Measurements from ENCODE around the gene ZNF528.

Gene ZNF528

GRCh38 chr19:52397310-52398080, at the start of gene ZNF528:
ZNF528 (plus strand) TSS chr19:52397849; CDS start chr19:52402014, 4,165 bp downstream.
- DNase-seq (ENCODE audit: insufficient read length, low spot score) = peak; percentile 95

GRCh38 chr19:52351512-52351911, 46.1 kb upstream of the ZNF528 start:
- TF ChIP-seq POLR2A (IDR thresholded peaks at IDR 0.05; ENCODE audit: low read depth, low read length) = no peak
- no peak for FAIRE-seq
- no peak for DNase-seq (ENCODE audit: insufficient read length, low spot score)

More at GRCh38 chr19:52397310-52398080, at the start of gene ZNF528:
- FAIRE-seq = peak; percentile 11
- peak; percentile 53 for TF ChIP-seq POLR2A (IDR thresholded peaks at IDR 0.05; ENCODE audit: low read depth, low read length)

GRCh38 chr19:52366414-52366824, 31.2 kb upstream of the ZNF528 start:
- TF ChIP-seq POLR2A (IDR thresholded peaks at IDR 0.05; ENCODE audit: low read depth, low read length) = no peak
- no peak for FAIRE-seq

GRCh38 chr19:52369559-52370340, 27.9 kb upstream of the ZNF528 start, which contains the start of gene ZNF880:
ZNF880 (plus strand) TSS chr19:52369923; CDS start chr19:52369966, 43 bp downstream.
- FAIRE-seq (no peak), DNase-seq (ENCODE audit: insufficient read length, low spot score) (peak; percentile 42)
- no peak for TF ChIP-seq POLR2A (IDR thresholded peaks at IDR 0.05; ENCODE audit: low read depth, low read length)

More at GRCh38 chr19:52366414-52366824, 31.2 kb upstream of the ZNF528 start:
- no peak for DNase-seq (ENCODE audit: insufficient read length, low spot score)

GRCh38 chr19:52370341-52370710, 27.3 kb upstream of the ZNF528 start:
- no peak for DNase-seq (ENCODE audit: insufficient read length, low spot score)
- no peak for FAIRE-seq
- no peak for TF ChIP-seq POLR2A (IDR thresholded peaks at IDR 0.05; ENCODE audit: low read depth, low read length)

- no peak for FAIRE-seq
- DNase-seq (ENCODE audit: insufficient read length, low spot score) = no peak
- TF ChIP-seq POLR2A (IDR thresholded peaks at IDR 0.05; ENCODE audit: low read depth, low read length) = no peak
These were observed 6.5 kb upstream of the ZNF528 start for GRCh38 chr19:52391135-52391534.

- TF ChIP-seq POLR2A (IDR thresholded peaks at IDR 0.05; ENCODE audit: low read depth, low read length) = no peak
- FAIRE-seq (no peak), DNase-seq (ENCODE audit: insufficient read length, low spot score) (peak; percentile 30)
These were observed 412 bp downstream of the ZNF528 start for GRCh38 chr19:52398081-52398441.

GRCh38 chr19:52410276-52410675, 12.6 kb downstream of the ZNF528 start:
- no peak for TF ChIP-seq POLR2A (IDR thresholded peaks at IDR 0.05; ENCODE audit: low read depth, low read length)
- DNase-seq (ENCODE audit: insufficient read length, low spot score) = no peak
- no peak for FAIRE-seq

GRCh38 chr19:52415711-52416110, 18.1 kb downstream of the ZNF528 start:
- DNase-seq (ENCODE audit: insufficient read length, low spot score) (no peak), FAIRE-seq (peak; percentile 11)
- TF ChIP-seq POLR2A (IDR thresholded peaks at IDR 0.05; ENCODE audit: low read depth, low read length) = no peak

GRCh38 chr19:52428937-52429336, 31.3 kb downstream of the ZNF528 start, which contains the start of gene ZNF534:
ZNF534 (plus strand) TSS chr19:52429148; CDS start chr19:52431475, 2,327 bp downstream.
- FAIRE-seq = no peak
- DNase-seq (ENCODE audit: insufficient read length, low spot score) = no peak
- TF ChIP-seq POLR2A (IDR thresholded peaks at IDR 0.05; ENCODE audit: low read depth, low read length) = no peak

- no peak for FAIRE-seq
- no peak for DNase-seq (ENCODE audit: insufficient read length, low spot score)
- no peak for TF ChIP-seq POLR2A (IDR thresholded peaks at IDR 0.05; ENCODE audit: low read depth, low read length)
These were observed 44.5 kb downstream of the ZNF528 start for GRCh38 chr19:52442179-52442578.

GRCh38 chr19:52444506-52444905, 46.9 kb downstream of the ZNF528 start:
- TF ChIP-seq POLR2A (IDR thresholded peaks at IDR 0.05; ENCODE audit: low read depth, low read length) = no peak
- DNase-seq (ENCODE audit: insufficient read length, low spot score) = no peak
- FAIRE-seq = no peak

- TF ChIP-seq POLR2A (IDR thresholded peaks at IDR 0.05; ENCODE audit: low read depth, low read length) = no peak
- FAIRE-seq (no peak), DNase-seq (ENCODE audit: insufficient read length, low spot score) (no peak)
These were observed 53.6 kb downstream of the ZNF528 start for GRCh38 chr19:52451241-52451640.

- no peak for TF ChIP-seq POLR2A (IDR thresholded peaks at IDR 0.05; ENCODE audit: low read depth, low read length)
These were observed 55.9 kb downstream of the ZNF528 start, which contains the start of gene ZNF578 for GRCh38 chr19:52453324-52454094. ZNF578 (plus strand) TSS chr19:52453553; CDS start chr19:52501846, 48,293 bp downstream.

More at GRCh38 chr19:52453324-52454094, 55.9 kb downstream of the ZNF528 start, which contains the start of gene ZNF578:
- no peak for FAIRE-seq
- DNase-seq (ENCODE audit: insufficient read length, low spot score) = no peak

Measured in H54 (cell line).